GM23338 (cell line): Measurements from ENCODE around the gene CTNNA1. TPM values are rescaled to one million over a fixed set of nuclear protein-coding genes. Genes with fewer than 3 reads are reported as not detected.

Source experiments
- ATAC-seq: fragments of 200-7000 bp; cut with Tn5 transposase; 3 replicates; pipeline ENCODE4 v1.9.1; 2020
- DNase-seq: peaks from one replicate; pipeline ENCODE4 v3.0.0-alpha.2; 2015; ENCODE audit warnings: low spot score
- H2AFZ ChIP-seq: fragments of 200-600 bp; sonication (generic); 2 replicates; pipeline ENCODE4 v1.8.0; 2016; ENCODE audit warnings: antibody characterized with exemption, mild to moderate bottlenecking, moderate library complexity
- H3F3A ChIP-seq: fragments of 200-600 bp; sonication (generic); replicated peaks from 2 replicates; pipeline ENCODE4 v1.8.0; 2017; ENCODE audit warnings: antibody characterized with exemption, mixed run types, low read depth
- H3K27ac ChIP-seq: fragments of 200-600 bp; sonication (generic); 2 replicates; pipeline ENCODE4 v1.6.1; 2016; ENCODE audit warnings: low read depth
- H3K27me3 ChIP-seq: fragments of 200-600 bp; sonication (generic); 2 replicates; pipeline ENCODE4 v1.8.0; 2016; ENCODE audit warnings: mild to moderate bottlenecking, mixed run types, moderate library complexity; ENCODE audit not compliant: insufficient read depth
- H3K36me3 ChIP-seq: fragments of 200-600 bp; sonication (generic); 2 replicates; pipeline ENCODE4 v1.8.0; 2016; ENCODE audit warnings: mild to moderate bottlenecking; ENCODE audit not compliant: insufficient read depth
- H3K4me1 ChIP-seq: fragments of 200-600 bp; sonication (generic); 2 replicates; pipeline ENCODE4 v1.8.0; 2016; ENCODE audit warnings: mild to moderate bottlenecking, moderate library complexity; ENCODE audit not compliant: insufficient read depth
- H3K4me2 ChIP-seq: fragments of 200-600 bp; sonication (generic); 2 replicates; pipeline ENCODE4 v1.7.1; 2017; ENCODE audit warnings: mixed run types
- H3K4me3 ChIP-seq: fragments of 200-600 bp; sonication (generic); 2 replicates; pipeline ENCODE4 v1.6.1; 2016; ENCODE audit warnings: mixed run types
- H3K79me2 ChIP-seq: fragments of 200-600 bp; sonication (generic); replicated peaks from 2 replicates; pipeline ENCODE4 v1.8.0; 2017; ENCODE audit warnings: mild to moderate bottlenecking; ENCODE audit not compliant: insufficient read depth
- H3K9me2 ChIP-seq: fragments of 200-600 bp; sonication (generic); 2 replicates; pipeline ENCODE4 v1.8.0; 2017; ENCODE audit not compliant: insufficient read depth
- H4K20me1 ChIP-seq: fragments of 200-600 bp; sonication (generic); replicated peaks from 2 replicates; pipeline ENCODE4 v1.8.0; 2017; ENCODE audit warnings: mild to moderate bottlenecking; ENCODE audit not compliant: insufficient read depth
- H3K27ac Mint-ChIP-seq: 2 replicates; pipeline ENCODE4 v1.8.0; 2020; ENCODE audit warnings: inconsistent platforms, mild to moderate bottlenecking, moderate library complexity, mixed read lengths
- H3K27me3 Mint-ChIP-seq: 3 replicates; pipeline ENCODE4 v1.8.0; 2022; ENCODE audit warnings: low read depth, mild to moderate bottlenecking, moderate library complexity, mixed read lengths, inconsistent platforms; ENCODE audit not compliant: insufficient read depth, poor library complexity
- H3K36me3 Mint-ChIP-seq: 3 replicates; pipeline ENCODE4 v1.8.0; 2021; ENCODE audit warnings: low read depth, mild to moderate bottlenecking, inconsistent platforms, moderate library complexity, mixed read lengths
- H3K4me1 Mint-ChIP-seq: 3 replicates; pipeline ENCODE4 v1.8.0; 2020; ENCODE audit warnings: mild to moderate bottlenecking, inconsistent platforms, mixed read lengths
- H3K4me3 Mint-ChIP-seq: 3 replicates; pipeline ENCODE4 v1.8.0; 2021; ENCODE audit warnings: moderate library complexity, mild to moderate bottlenecking, inconsistent platforms, mixed read lengths
- H3K9me3 Mint-ChIP-seq: 3 replicates; pipeline ENCODE4 v1.8.0; 2020; ENCODE audit warnings: moderate library complexity, mild to moderate bottlenecking, inconsistent platforms, mixed read lengths
- CREB1 ChIP-seq: fragments of 250-450 bp; sonication (Bioruptor Pico); IDR thresholded peaks from 2 replicates; pipeline ENCODE4 v1.5.0; 2020; ENCODE audit warnings: low read depth, mild to moderate bottlenecking, moderate library complexity
- EZH2 ChIP-seq: fragments of 200-600 bp; sonication (generic); IDR thresholded peaks from one replicate; pipeline ENCODE4 v1.8.0; 2017; ENCODE audit warnings: antibody characterized with exemption, mild to moderate bottlenecking, low read depth; ENCODE audit not compliant: unreplicated experiment
- EZH2phosphoT487 ChIP-seq: fragments of 200-600 bp; sonication (generic); IDR thresholded peaks from one replicate; pipeline ENCODE4 v1.8.1; 2018; ENCODE audit warnings: antibody characterized with exemption; ENCODE audit not compliant: unreplicated experiment
- JUNB ChIP-seq: IDR thresholded peaks from one replicate; pipeline ENCODE4 v1.6.1; 2016; ENCODE audit warnings: antibody characterized with exemption; ENCODE audit not compliant: unreplicated experiment
- NANOG ChIP-seq: IDR thresholded peaks from 2 replicates; pipeline ENCODE4 v1.6.1; 2016; ENCODE audit warnings: antibody characterized with exemption, borderline replicate concordance
- POLR2AphosphoS5 ChIP-seq: IDR thresholded peaks from 2 replicates; pipeline ENCODE4 v1.6.1; 2016; ENCODE audit warnings: antibody characterized with exemption, low read depth
- STAT1 ChIP-seq: IDR thresholded peaks from one replicate; pipeline ENCODE4 v1.6.1; 2016; ENCODE audit warnings: antibody characterized with exemption; ENCODE audit not compliant: unreplicated experiment
- ZNF114 ChIP-seq: fragments of 250-450 bp; sonication (Bioruptor Pico); IDR thresholded peaks from 2 replicates; pipeline ENCODE4 v1.5.0; 2020; ENCODE audit warnings: mild to moderate bottlenecking, moderate library complexity
- ZNF331 ChIP-seq: fragments of 250-450 bp; sonication (Bioruptor Pico); IDR thresholded peaks from 2 replicates; pipeline ENCODE4 v1.5.0; 2020; ENCODE audit warnings: low read depth, mild to moderate bottlenecking, moderate library complexity
- polyA plus RNA-seq: library from polyadenylated mRNA; unstranded; fragments of >200 nt; fragmentation: Nextera tagmentation; extraction: Ambion mirVana; gene quantifications from 2 replicates; pipeline ENCODE4 v1.2.1, GENCODE V29; 2016
- total RNA-seq: library from RNA; depleted of rRNA; stranded (reverse); fragments of >200 nt; shearing (Covaris generic); gene quantifications from 2 replicates; pipeline ENCODE4 v1.2.3, GENCODE V29; 2014
- TF ChIP-seq, protein P1 (sequence below): IDR thresholded peaks from one replicate; pipeline ENCODE4 v1.6.1; 2018; ENCODE audit warnings: antibody characterized with exemption; ENCODE audit not compliant: unreplicated experiment
- TF ChIP-seq, protein P2 (sequence below): IDR thresholded peaks from 2 replicates; pipeline ENCODE4 v1.6.1; 2016; ENCODE audit warnings: antibody characterized with exemption

CTNNA1 gene
- total and polyA plus RNA-seq, 2 experiments from 2014 or later: 111 to 348 TPM

DNA sequence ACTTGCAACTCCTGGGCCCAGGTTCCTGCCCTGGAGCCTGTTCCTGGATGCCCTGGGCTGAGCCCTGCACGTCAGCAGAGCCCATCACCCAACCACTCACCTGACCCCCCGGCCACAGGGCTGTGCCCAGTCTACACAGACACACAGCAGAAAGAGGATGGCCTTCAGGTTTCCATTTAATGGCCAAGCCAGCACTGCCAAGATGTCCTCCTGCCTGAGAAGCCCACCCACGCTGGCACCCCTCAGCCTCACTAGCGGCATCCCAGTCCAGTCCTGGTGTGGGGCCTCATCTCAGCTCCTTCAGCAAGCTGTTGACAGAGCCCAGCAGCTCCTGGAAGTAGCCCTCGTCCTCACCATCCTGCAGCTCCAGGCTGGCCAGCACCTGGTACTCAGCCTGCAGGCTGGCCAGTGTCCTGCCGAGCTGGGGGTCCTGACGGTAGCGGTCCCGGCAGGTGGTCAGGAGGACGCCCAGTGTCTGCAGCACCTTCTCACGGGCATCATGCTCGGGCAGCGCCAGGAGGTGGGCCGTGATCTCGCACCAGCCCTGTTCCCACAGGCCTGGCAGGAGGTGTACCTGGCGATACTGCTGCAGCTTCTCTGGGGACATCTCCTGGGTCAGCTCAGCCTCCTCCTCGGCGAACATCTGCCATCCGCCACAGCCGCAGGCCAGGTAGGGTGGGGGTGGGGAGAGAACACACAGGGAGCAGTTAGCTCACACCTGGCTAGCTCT is 193.8 kb downstream of the CTNNA1 start (continued):
- TF ChIP-seq, protein P1, sequence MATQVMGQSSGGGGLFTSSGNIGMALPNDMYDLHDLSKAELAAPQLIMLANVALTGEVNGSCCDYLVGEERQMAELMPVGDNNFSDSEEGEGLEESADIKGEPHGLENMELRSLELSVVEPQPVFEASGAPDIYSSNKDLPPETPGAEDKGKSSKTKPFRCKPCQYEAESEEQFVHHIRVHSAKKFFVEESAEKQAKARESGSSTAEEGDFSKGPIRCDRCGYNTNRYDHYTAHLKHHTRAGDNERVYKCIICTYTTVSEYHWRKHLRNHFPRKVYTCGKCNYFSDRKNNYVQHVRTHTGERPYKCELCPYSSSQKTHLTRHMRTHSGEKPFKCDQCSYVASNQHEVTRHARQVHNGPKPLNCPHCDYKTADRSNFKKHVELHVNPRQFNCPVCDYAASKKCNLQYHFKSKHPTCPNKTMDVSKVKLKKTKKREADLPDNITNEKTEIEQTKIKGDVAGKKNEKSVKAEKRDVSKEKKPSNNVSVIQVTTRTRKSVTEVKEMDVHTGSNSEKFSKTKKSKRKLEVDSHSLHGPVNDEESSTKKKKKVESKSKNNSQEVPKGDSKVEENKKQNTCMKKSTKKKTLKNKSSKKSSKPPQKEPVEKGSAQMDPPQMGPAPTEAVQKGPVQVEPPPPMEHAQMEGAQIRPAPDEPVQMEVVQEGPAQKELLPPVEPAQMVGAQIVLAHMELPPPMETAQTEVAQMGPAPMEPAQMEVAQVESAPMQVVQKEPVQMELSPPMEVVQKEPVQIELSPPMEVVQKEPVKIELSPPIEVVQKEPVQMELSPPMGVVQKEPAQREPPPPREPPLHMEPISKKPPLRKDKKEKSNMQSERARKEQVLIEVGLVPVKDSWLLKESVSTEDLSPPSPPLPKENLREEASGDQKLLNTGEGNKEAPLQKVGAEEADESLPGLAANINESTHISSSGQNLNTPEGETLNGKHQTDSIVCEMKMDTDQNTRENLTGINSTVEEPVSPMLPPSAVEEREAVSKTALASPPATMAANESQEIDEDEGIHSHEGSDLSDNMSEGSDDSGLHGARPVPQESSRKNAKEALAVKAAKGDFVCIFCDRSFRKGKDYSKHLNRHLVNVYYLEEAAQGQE: no peak
- TF ChIP-seq EZH2phosphoT487 (no peak), JUNB (no peak), CREB1 (CRISPR knock-in tag) (no peak), STAT1 (no peak), ZNF331 (CRISPR knock-in tag) (no peak), ZNF114 (CRISPR knock-in tag) (no peak), POLR2AphosphoS5 (no peak)
- TF ChIP-seq, protein P2, sequence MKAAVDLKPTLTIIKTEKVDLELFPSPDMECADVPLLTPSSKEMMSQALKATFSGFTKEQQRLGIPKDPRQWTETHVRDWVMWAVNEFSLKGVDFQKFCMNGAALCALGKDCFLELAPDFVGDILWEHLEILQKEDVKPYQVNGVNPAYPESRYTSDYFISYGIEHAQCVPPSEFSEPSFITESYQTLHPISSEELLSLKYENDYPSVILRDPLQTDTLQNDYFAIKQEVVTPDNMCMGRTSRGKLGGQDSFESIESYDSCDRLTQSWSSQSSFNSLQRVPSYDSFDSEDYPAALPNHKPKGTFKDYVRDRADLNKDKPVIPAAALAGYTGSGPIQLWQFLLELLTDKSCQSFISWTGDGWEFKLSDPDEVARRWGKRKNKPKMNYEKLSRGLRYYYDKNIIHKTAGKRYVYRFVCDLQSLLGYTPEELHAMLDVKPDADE: no peak

DNA sequence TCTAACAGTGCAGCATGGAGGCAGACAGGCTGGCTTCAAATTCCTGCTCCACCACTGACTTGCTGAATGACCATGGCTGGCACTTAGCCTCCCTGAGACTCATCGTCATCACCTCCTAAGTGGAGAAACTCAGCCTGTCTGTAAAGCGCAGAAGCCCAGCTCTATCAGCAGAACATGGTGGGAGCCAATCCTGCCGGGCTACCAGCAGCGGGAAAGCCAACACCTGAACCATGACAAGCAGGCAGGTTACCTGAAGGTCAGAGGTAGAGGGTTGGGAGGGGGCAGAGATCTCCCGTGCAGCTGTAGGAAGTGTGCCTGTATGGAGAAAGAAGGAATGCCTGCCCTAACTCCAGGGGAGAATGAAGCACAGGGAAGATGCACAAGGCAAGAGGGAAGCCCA is 194.6 kb downstream of the CTNNA1 start:
- Histone ChIP-seq H3K9me2 (no peaks in the 10 kb centered on the region), H4K20me1 (no peaks in the 10 kb centered on the region), H3K27ac (no peak overlapping the region), H3K4me1 (no peaks in the 10 kb centered on the region; the same call in 1 of the 2 replicates), H3F3A (no peaks in the 10 kb centered on the region), H2AFZ (no peak overlapping the region), H3K4me3 (no peak overlapping the region), H3K4me2 (no peak overlapping the region), H3K27me3 (no peaks in the 10 kb centered on the region), H3K79me2 (no peaks in the 10 kb centered on the region), H3K36me3 (no peaks in the 10 kb centered on the region)
- no peak overlapping the region for H3K4me3 Mint-ChIP-seq
- no peak for DNase-seq
- no peak for ATAC-seq
- no peaks in the 10 kb centered on the region for H3K9me3 Mint-ChIP-seq
- H3K27ac Mint-ChIP-seq: no peak overlapping the region
- peaks cover 34% of the 10 kb centered on the region for H3K4me1 Mint-ChIP-seq
- H3K36me3 Mint-ChIP-seq: no peaks in the 10 kb centered on the region
- H3K27me3 Mint-ChIP-seq: peaks cover 20% of the 10 kb centered on the region
- TF ChIP-seq, protein P1: no peak
- TF ChIP-seq NANOG (no peak), EZH2 (no peak), POLR2AphosphoS5 (no peak), EZH2phosphoT487 (no peak), CREB1 (CRISPR knock-in tag) (no peak), JUNB (no peak)
